HepG2 (cell line): Measurements from ENCODE around the gene ATP11A. TPM values are rescaled to one million over a fixed set of nuclear protein-coding genes. Genes with fewer than 3 reads are reported as not detected.

Source experiments
- ASH2L ChIP-seq: fragments of 300-600, 200-600 bp; sonication (generic); IDR thresholded peaks from 2 replicates; pipeline ENCODE4 v1.7.0; 2017; ENCODE audit warnings: low read depth, mild to moderate bottlenecking, moderate library complexity, mixed read lengths, low read length; ENCODE audit not compliant: insufficient read length
- CBFB ChIP-seq: sonication (generic); formaldehyde crosslinking; IDR thresholded peaks from 2 replicates; pipeline ENCODE4 v1.4.0; 2020; ENCODE audit warnings: missing genetic modification reagents
- JUN ChIP-seq: sonication (generic); formaldehyde crosslinking; IDR thresholded peaks from 2 replicates; pipeline ENCODE4 v1.4.0; 2020; ENCODE audit warnings: mild to moderate bottlenecking, missing genetic modification reagents
- KDM2A ChIP-seq: sonication (generic); formaldehyde crosslinking; IDR thresholded peaks from 2 replicates; pipeline ENCODE4 v1.4.0; 2020; ENCODE audit warnings: low read depth, missing genetic modification reagents, borderline replicate concordance
- MAFK ChIP-seq, 2 experiments: IDR thresholded peaks in 1 of 2; conservative IDR thresholded peaks in 1 of 2; 2 replicates each; pipeline ENCODE4 v1.6.1; 2011; ENCODE audit warnings: improper control_type of control experiment in 2 of 2, low read length in 2 of 2
- MIXL1 ChIP-seq: IDR thresholded peaks from 2 replicates; pipeline ENCODE4 v1.6.1; 2016
- PAXIP1 ChIP-seq: sonication (generic); formaldehyde crosslinking; conservative IDR thresholded peaks from 2 replicates; pipeline ENCODE4 v1.4.0; 2020; ENCODE audit warnings: mild to moderate bottlenecking, missing genetic modification reagents, moderate library complexity
- POLR2AphosphoS2 ChIP-seq: IDR thresholded peaks from 2 replicates; pipeline ENCODE4 v1.6.1; 2011; ENCODE audit warnings: low read depth, low read length, improper control_type of control experiment
- RAD21 ChIP-seq: fragments of 450-650 bp; formaldehyde crosslinking; IDR thresholded peaks from 2 replicates; pipeline ENCODE4 v1.5.0; 2020; ENCODE audit warnings: mild to moderate bottlenecking
- SOX5 ChIP-seq: IDR thresholded peaks from 2 replicates; pipeline ENCODE4 v1.6.1; 2016; ENCODE audit warnings: borderline replicate concordance
- TAF1 ChIP-seq: sonication (generic); formaldehyde crosslinking; IDR thresholded peaks from 2 replicates; pipeline ENCODE4 v1.4.0; 2020; ENCODE audit warnings: missing genetic modification reagents
- TGIF2 ChIP-seq: IDR thresholded peaks from 2 replicates; pipeline ENCODE4 v1.6.1; 2016; ENCODE audit warnings: control low read depth, missing compliant biosample characterization
- ZBTB10 ChIP-seq: sonication (generic); formaldehyde crosslinking; IDR thresholded peaks from 2 replicates; pipeline ENCODE4 v1.4.0; 2020; ENCODE audit warnings: missing genetic modification reagents, borderline replicate concordance
- ZFY ChIP-seq: sonication (generic); formaldehyde crosslinking; IDR thresholded peaks from 2 replicates; pipeline ENCODE4 v1.4.0; 2020; ENCODE audit warnings: missing genetic modification reagents
- ZNF138 ChIP-seq: sonication (generic); formaldehyde crosslinking; IDR thresholded peaks from 2 replicates; pipeline ENCODE4 v1.5.0; 2020; ENCODE audit warnings: mild to moderate bottlenecking, low read depth, missing genetic modification reagents
- ZNF564 ChIP-seq: sonication (generic); formaldehyde crosslinking; IDR thresholded peaks from 2 replicates; pipeline ENCODE4 v1.8.1; 2023; ENCODE audit warnings: mild to moderate bottlenecking, missing genetic modification reagents
- ZNF639 ChIP-seq: conservative IDR thresholded peaks from 2 replicates; pipeline ENCODE4 v1.6.1; 2018; ENCODE audit warnings: missing genetic modification reagents
- ZNF747 ChIP-seq: sonication (generic); formaldehyde crosslinking; IDR thresholded peaks from 2 replicates; pipeline ENCODE4 v1.8.1; 2023; ENCODE audit warnings: missing genetic modification reagents, mild to moderate bottlenecking, borderline replicate concordance
- ZUFSP ChIP-seq: sonication (generic); formaldehyde crosslinking; IDR thresholded peaks from 2 replicates; pipeline ENCODE4 v1.9.0; 2021; ENCODE audit warnings: missing genetic modification reagents, mild to moderate bottlenecking, borderline replicate concordance
- polyA plus RNA-seq, 8 experiments: library from polyadenylated mRNA; depleted of rRNA in 3 of 8; stranded (reverse) in 7 of 8; unstranded in 1 of 8; fragments of >200 nt; fragmentation: Illumina TruSeq in 4 of 8; extraction: Trizol in 4 of 8; gene quantifications; 2 replicates each; pipeline versions ENCODE4 v1.2.1 to v1.2.3, GENCODE V29; 2011 to 2016; ENCODE audit warnings: low read depth in 4 of 8, missing spikeins in 1 of 8, mixed read lengths in 1 of 8; ENCODE audit not compliant: insufficient read depth in 1 of 8
- total RNA-seq, 5 experiments: library from RNA; depleted of rRNA; stranded (reverse); fragments of >200 nt; fragmentation: Illumina TruSeq; extraction: Trizol; gene quantifications; 2 replicates each; pipeline ENCODE4 v1.2.3, GENCODE V29; 2016; ENCODE audit warnings: low read depth in 1 of 5

Gene ATP11A
- total and polyA plus RNA-seq, 2 of the 13 experiments (the other 11 are each of a cell fraction or from before 2014, with no cell fraction given), result 18.4 to 20.1 TPM

GRCh38 chr13:112873851-112874750, 184.3 kb downstream of the ATP11A start (continued):
- TF ChIP-seq PAXIP1 (CRISPR knock-in tag) (no peak), TAF1 (CRISPR knock-in tag) (no peak), JUN (CRISPR knock-in tag) (no peak), TGIF2 (CRISPR knock-in tag) (no peak), MIXL1 (CRISPR knock-in tag) (no peak), CBFB (CRISPR knock-in tag) (no peak), SOX5 (CRISPR knock-in tag) (no peak), ASH2L (no peak), RAD21 (peak; percentile 80), ZNF564 (CRISPR knock-in tag) (no peak), MAFK (conservative IDR thresholded peaks at IDR 0.05 in 1 of 2, IDR thresholded peaks at IDR 0.05 in 1 of 2; ENCODE audit: low read length in 2 of 2) (no peak), ZFY (no peak), ZUFSP (no peak), KDM2A (CRISPR knock-in tag) (peak; percentile 52; the same call in 1 of the 2 replicates), ZNF747 (CRISPR knock-in tag) (no peak), ZNF639 (CRISPR knock-in tag) (no peak), ZNF138 (CRISPR knock-in tag) (no peak), POLR2AphosphoS2 (no peak), ZBTB10 (no peak)
